Esophagus muscularis mucosa (tissue), 4 donors: ENCODE data around the gene FBXW10B. TPM values are rescaled to one million over a fixed set of nuclear protein-coding genes. Genes with fewer than 3 reads are reported as not detected.
"Not testable (repeated sequence)": the region's sequence is repeated elsewhere in the genome, so short reads cannot be mapped to it uniquely, and the experiment has no call there.

Experiments
- DNase-seq: peaks from one replicate; pipeline ENCODE4 v3.0.0-alpha.2; 2017; ENCODE audit errors: extremely low spot score
- H3K27ac ChIP-seq, 4 donors: fragments of 200-600 bp; sonication (generic); replicated peaks in 1 of 4; 1 replicate in 3 of 4; 2 replicates in 1 of 4; pipeline ENCODE4 v1.5.1; 2016 to 2019; ENCODE audit warnings: mild to moderate bottlenecking in 1 of 4
- H3K27me3 ChIP-seq, 4 donors: fragments of 200-600 bp; sonication (generic); one replicate each; pipeline versions ENCODE4 v1.5.1 to v1.6.0; 2016 to 2019
- H3K36me3 ChIP-seq, 4 donors: fragments of 200-600 bp; sonication (generic); one replicate each; pipeline ENCODE4 v1.5.1; 2016 to 2019
- H3K4me1 ChIP-seq, 4 donors: fragments of 200-600 bp; sonication (generic); one replicate each; pipeline ENCODE4 v1.5.1; 2016 to 2019
- H3K4me3 ChIP-seq, 4 donors: fragments of 200-600 bp; sonication (generic); 1 replicate in 2 of 4; 2 replicates in 2 of 4; pipeline ENCODE4 v1.5.1; 2016 to 2019; ENCODE audit warnings: mild to moderate bottlenecking in 4 of 4, moderate library complexity in 1 of 4
- H3K9me3 ChIP-seq, 4 donors: fragments of 200-600 bp; sonication (generic); 1 replicate in 3 of 4; 2 replicates in 1 of 4; pipeline ENCODE4 v1.5.1; 2016 to 2019
- CTCF ChIP-seq, 3 experiments: fragments of 200-600 bp in 2 of 3; fragments of 450-650 bp in 1 of 3; sonication (generic) in 2 of 3; IDR thresholded peaks; one replicate each; pipeline ENCODE4 v1.5.1; 2017 to 2019; ENCODE audit warnings: antibody characterized with exemption in 3 of 3, mild to moderate bottlenecking in 2 of 3, moderate library complexity in 1 of 3
- WGBS: methylation state at CpG from one replicate; pipeline ENCODE4 v1.1.5; 2018; 5-methylcytosine and 5-hydroxymethylcytosine counted together
- intact Hi-C: fragments of 100-400 bp; cut with DNase I; formaldehyde crosslinking; loops from one replicate; pipeline ENCODE4 v1.15.1; 2023
- small RNA-seq, 3 donors: library from RNA; depleted of rRNA; stranded (forward); fragments of <200 nt; gene quantifications; one replicate each; pipeline ENCODE3, GENCODE V24; 2016
- total RNA-seq, 4 donors: library from RNA; depleted of rRNA; stranded (reverse); fragments of >200 nt; gene quantifications; one replicate each; pipeline versions ENCODE4 v1.1.0 to v1.2.1, GENCODE V29; 2016

FBXW10B gene
- total RNA-seq, 4 donors from 2014 or later, result 0.52 TPM; not detected in 3

GRCh38 chr17:15573870-15574269 is 45.6 kb downstream of the FBXW10B start:
- DNase-seq, H3K4me3 ChIP-seq, H3K27me3 ChIP-seq, H3K4me1 ChIP-seq, H3K36me3 ChIP-seq, intact Hi-C loops, H3K9me3 ChIP-seq, H3K27ac ChIP-seq: not testable (repeated sequence)
- peak in 1 of 3 experiments; percentile 18 for TF ChIP-seq CTCF (IDR thresholded peaks at IDR 0.05)
- WGBS, result 74% methylated on average over 2 of the region's 4 CpGs

Small RNA genes lying within 50 kb of the gene (small RNA-seq; reads per million reads assigned to genes)
- gene AC005838.1 (0 reads per million in 3 donors), gene RF00090 (0 reads per million in 3 donors)

Other genes with a start within 250 kb of the FBXW10B start
- gene CDRT4, start 152.1 kb downstream of the FBXW10B start, total RNA-seq, result 1 to 10 TPM; 1.6 to 6.6 (median 3.4) TPM
- 10 to 100 TPM in 1 of 4 donors, 1 to 10 TPM in 3; 4.3 to 19.9 (median 6.1) TPM for gene TVP23C, start 56.2 kb downstream of the FBXW10B start, total RNA-seq
- gene TRIM16, start 64.6 kb upstream of the FBXW10B start, total RNA-seq, result 10 to 100 TPM; 23.2 to 42.0 (median 30.4) TPM
- gene ZNF286A, start 80.0 kb upstream of the FBXW10B start, total RNA-seq, result 10 to 100 TPM; 15.2 to 20.4 (median 18.9) TPM
- gene TBC1D26, start 112.6 kb upstream of the FBXW10B start, total RNA-seq, result under 1 TPM in 1 of 4 donors, not detected in 3; 0.23 TPM